ENCODE results near the gene COPE. TPM values are rescaled to one million over a fixed set of nuclear protein-coding genes. Genes with fewer than 3 reads are reported as not detected.
A peak's percentile ranks its signal among the peaks of the same experiment; 100 is the strongest.

The COPE gene
- polyA plus RNA-seq, 1 experiment = 170 TPM

DNA sequence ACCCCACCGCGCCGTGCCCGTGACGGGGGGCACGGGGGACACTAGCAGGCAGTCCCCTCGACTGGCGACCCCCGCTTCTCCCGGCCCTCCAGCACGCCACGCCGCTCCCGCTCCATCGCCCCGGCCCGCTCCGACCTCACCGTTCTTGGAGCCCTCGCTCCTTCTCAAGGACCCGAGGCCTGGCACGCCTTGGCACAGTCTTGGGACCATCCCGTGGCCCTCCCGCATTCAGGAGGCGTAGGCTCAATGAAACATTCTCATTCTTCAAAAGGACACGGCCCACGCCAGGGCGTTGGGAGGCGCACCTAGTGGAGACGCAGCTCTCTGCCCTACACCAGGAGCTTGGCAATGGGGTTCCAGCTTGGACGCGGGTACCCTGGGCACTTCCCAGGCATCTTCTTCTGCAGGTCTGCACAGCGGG lies 22.8 kb downstream of the COPE start:
- Histone ChIP-seq H3K27me3 (ENCODE audit: control insufficient read depth, insufficient read depth, low read length) (peaks cover 23% of the 10 kb centered on the region), H3K27ac (ENCODE audit: low read depth, low read length) (no peak overlapping the region), H3K4me3 (ENCODE audit: low read depth, low read length) (peak overlapping the region; percentile 25), H3K9me3 (ENCODE audit: control insufficient read depth, insufficient read depth, low read length) (peaks cover 3% of the 10 kb centered on the region; the same call in 1 of the 2 replicates)
- DNase-seq (ENCODE audit: low read depth, low spot score) = no peak
- ChIA-PET POLR2A (interaction anchor here (1.3 kb wide), 1 partner anchor 23 kb away, joined by 5 read pairs; the partner anchor contains the start of genes COPE and DDX49), CTCF (no interaction called here)
- TF ChIP-seq, protein P1, sequence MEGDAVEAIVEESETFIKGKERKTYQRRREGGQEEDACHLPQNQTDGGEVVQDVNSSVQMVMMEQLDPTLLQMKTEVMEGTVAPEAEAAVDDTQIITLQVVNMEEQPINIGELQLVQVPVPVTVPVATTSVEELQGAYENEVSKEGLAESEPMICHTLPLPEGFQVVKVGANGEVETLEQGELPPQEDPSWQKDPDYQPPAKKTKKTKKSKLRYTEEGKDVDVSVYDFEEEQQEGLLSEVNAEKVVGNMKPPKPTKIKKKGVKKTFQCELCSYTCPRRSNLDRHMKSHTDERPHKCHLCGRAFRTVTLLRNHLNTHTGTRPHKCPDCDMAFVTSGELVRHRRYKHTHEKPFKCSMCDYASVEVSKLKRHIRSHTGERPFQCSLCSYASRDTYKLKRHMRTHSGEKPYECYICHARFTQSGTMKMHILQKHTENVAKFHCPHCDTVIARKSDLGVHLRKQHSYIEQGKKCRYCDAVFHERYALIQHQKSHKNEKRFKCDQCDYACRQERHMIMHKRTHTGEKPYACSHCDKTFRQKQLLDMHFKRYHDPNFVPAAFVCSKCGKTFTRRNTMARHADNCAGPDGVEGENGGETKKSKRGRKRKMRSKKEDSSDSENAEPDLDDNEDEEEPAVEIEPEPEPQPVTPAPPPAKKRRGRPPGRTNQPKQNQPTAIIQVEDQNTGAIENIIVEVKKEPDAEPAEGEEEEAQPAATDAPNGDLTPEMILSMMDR (IDR thresholded peaks at IDR 0.05; ENCODE audit: low read depth, low read length) = no peak

DNA sequence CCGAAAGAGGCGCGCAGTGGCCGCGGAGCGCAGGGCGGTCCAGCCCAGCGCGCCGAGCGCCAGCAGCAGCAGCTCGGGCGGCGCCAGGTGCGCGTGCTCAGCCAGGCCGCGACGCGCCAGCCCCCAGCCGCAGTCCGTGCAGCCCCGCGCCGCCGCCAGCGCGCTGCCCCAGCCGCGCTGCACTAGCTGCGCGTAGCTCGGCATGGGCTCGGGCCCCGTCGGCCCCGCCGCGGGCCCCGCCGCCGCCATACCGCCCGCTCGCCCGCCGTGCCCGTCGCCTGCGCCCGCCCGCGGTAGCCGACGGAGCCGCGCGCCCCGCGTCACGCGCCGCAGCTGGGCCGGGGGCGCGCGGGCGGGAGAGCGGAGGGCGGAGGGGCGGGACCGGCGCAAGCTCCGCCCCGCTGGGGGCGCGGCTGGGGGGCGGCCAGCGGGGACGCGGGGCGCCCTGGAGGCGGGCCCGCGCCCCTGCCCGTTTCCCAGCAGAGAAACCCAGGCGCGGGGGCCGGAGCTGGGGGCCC lies 23.3 kb downstream of the COPE start, which contains the start of gene CERS1:
Gene CERS1, minus strand, starts transcription at position 335 of the 518 bp plus-strand sequence. Its CDS starts 86 bp downstream, at position 249.
- Histone ChIP-seq H3K9me3 (ENCODE audit: control insufficient read depth, insufficient read depth, low read length) (peaks cover under 1% of the 10 kb centered on the region; the same call in 1 of the 2 replicates), H3K27me3 (ENCODE audit: control insufficient read depth, insufficient read depth, low read length) (peaks cover 23% of the 10 kb centered on the region), H3K4me3 (ENCODE audit: low read depth, low read length) (peak within 1 kb of the TSS; percentile 55), H3K27ac (ENCODE audit: low read depth, low read length) (no peak within 1 kb of the TSS)
- TF ChIP-seq, protein P1 (IDR thresholded peaks at IDR 0.05; ENCODE audit: low read depth, low read length) = no peak
- DNase-seq (ENCODE audit: low read depth, low spot score) = no peak
- ChIA-PET POLR2A (interaction anchor here (1.3 kb wide), 1 partner anchor 23 kb away, joined by 5 read pairs; the partner anchor contains the start of genes COPE and DDX49), CTCF (no interaction called here)

DNA sequence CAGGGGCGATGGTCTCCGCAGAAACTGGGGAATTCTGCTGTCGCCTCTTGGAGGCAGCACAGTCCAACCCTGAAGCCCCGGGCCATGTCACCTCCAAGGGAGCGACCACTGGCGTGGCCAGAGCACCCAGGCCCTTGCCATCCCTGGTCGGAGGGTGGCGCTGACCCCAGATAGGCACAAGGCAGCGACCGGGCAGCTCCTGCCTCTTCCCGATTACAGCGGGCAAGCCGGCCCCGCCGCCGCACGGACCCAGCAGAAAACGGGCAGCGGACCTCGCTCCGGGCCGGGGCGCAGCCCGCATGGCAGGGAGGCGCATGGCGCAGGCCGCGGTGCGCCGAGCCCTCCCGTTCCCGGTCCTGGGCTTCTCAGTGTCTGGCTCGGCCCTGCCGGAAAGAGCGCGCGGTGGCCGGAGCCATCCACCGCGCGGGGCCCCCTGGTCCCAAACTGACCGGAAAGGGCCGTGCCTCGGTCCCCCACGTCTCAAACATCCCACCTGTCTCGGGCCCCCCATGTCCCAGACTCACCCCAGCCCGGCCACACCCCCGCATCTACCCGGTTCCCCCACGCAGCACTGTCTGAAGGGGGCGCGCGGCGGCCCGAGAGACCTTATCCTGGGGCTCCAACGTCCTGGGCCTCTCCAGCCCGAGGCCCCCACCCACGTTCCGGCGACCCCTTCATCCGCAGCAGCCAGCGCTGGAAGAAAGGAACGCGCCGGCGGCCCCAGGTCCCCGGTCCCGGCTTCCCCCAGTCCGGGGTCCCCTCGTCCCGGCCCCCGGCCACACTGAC lies 24.0 kb downstream of the COPE start:
- Histone ChIP-seq H3K27me3 (ENCODE audit: control insufficient read depth, insufficient read depth, low read length) (peaks cover 26% of the 10 kb centered on the region), H3K9me3 (ENCODE audit: control insufficient read depth, insufficient read depth, low read length) (no peaks in the 10 kb centered on the region; the same call in 1 of the 2 replicates), H3K4me3 (ENCODE audit: low read depth, low read length) (peak overlapping the region; percentile 55), H3K27ac (ENCODE audit: low read depth, low read length) (no peak overlapping the region)
- no peak for DNase-seq (ENCODE audit: low read depth, low spot score)
- TF ChIP-seq, protein P1 (IDR thresholded peaks at IDR 0.05; ENCODE audit: low read depth, low read length) = peak; percentile 32; the same call in 1 of the 2 replicates
- ChIA-PET CTCF (interaction anchor here (0.7 to 0.9 kb wide), 2 partner anchors 16 to 91 kb away, joined by 3 read pairs; no protein-coding TSS in a partner anchor), POLR2A (interaction anchor here (1.3 to 1.5 kb wide), 2 partner anchors 24 kb away, joined by 5 to 6 read pairs; partner anchors contain the start of genes COPE and DDX49)

DNA sequence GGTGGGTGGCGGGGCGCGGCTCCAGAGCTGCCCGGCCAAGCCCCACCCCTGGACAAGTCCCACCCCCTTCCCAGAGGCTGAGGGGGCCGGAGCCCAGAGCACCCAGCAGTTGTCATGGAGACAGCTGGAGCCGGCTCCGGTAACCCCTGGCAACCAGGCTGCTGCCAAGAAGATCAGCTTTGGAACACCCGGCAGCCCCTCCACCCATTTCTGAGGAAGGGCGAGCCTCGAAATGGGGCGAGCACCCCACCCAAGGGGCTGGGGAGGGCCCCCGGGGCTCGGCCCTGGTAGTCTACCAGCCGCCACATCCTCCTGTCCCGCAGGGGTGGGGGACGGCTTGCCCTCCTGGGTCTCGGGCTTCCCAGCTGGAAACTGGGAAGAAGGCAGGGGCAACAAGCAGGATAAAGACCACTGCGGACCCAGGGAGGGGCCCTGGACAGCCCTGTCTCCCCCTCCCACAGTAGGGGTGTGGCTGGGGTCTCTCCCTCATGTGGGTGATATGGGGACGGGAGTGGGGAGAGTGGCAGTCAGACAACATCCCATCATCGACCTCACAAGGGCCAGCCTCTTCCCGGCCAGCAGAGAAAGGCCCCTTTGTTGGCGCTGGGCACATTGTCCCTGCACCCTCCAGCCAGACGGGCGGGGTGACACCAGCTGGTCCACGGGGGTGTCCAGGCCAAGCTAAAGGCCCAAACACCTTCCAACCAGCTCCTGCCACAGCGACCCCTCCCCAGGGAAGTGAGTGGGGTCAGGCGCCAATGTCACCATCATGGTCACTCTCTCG lies 24.7 kb downstream of the COPE start:
- CTCF ChIA-PET = interaction anchor here (0.7 to 0.9 kb wide), 2 partner anchors 17 to 92 kb away, joined by 3 read pairs; no protein-coding TSS in a partner anchor
- Histone ChIP-seq H3K9me3 (ENCODE audit: control insufficient read depth, insufficient read depth, low read length) (no peaks in the 10 kb centered on the region; the same call in 1 of the 2 replicates), H3K4me3 (ENCODE audit: low read depth, low read length) (peak overlapping the region; percentile 55), H3K27me3 (ENCODE audit: control insufficient read depth, insufficient read depth, low read length) (peaks cover 28% of the 10 kb centered on the region), H3K27ac (ENCODE audit: low read depth, low read length) (no peak overlapping the region)
- TF ChIP-seq, protein P1 (IDR thresholded peaks at IDR 0.05; ENCODE audit: low read depth, low read length) = no peak
- no peak for DNase-seq (ENCODE audit: low read depth, low spot score)
- POLR2A ChIA-PET = interaction anchor here (0.5 to 1.5 kb wide), 2 partner anchors 25 to 1499 kb away, joined by 3 to 6 read pairs; partner anchors contain the start of genes COPE and DDX49
